MG63 (cell line): ENCODE measurements around the gene AGTR1. TPM values are rescaled to one million over a fixed set of nuclear protein-coding genes. Genes with fewer than 3 reads are reported as not detected.
"Not testable (repeated sequence)": the region's sequence is repeated elsewhere in the genome, so short reads cannot be mapped to it uniquely, and the experiment has no call there.

Experiments
- DNase-seq: peaks from one replicate; pipeline ENCODE4 v3.0.0-alpha.2; 2020
- H3K27me3 ChIP-seq: fragments of 250-450 bp; sonication (Bioruptor Pico); 2 replicates; pipeline ENCODE4 v1.5.1; 2020; ENCODE audit warnings: mild to moderate bottlenecking, moderate library complexity
- H3K36me3 ChIP-seq: fragments of 250-450 bp; sonication (Bioruptor Pico); 2 replicates; pipeline ENCODE4 v1.5.1; 2020; ENCODE audit warnings: mild to moderate bottlenecking, moderate library complexity
- H3K4me3 ChIP-seq: fragments of 250-450 bp; sonication (Bioruptor Pico); 2 replicates; pipeline ENCODE4 v1.5.1; 2020; ENCODE audit warnings: mild to moderate bottlenecking, moderate library complexity
- H3K9me3 ChIP-seq: fragments of 250-450 bp; sonication (Bioruptor Pico); 2 replicates; pipeline ENCODE4 v1.5.1; 2020; ENCODE audit warnings: mild to moderate bottlenecking, moderate library complexity
- total RNA-seq: library from RNA; depleted of rRNA; stranded (reverse); fragments of >200 nt; shearing (Covaris generic); gene quantifications from 2 replicates; pipeline ENCODE4 v1.2.3, GENCODE V29; 2014; ENCODE audit warnings: low replicate concordance; rRNA removed

Gene AGTR1
- total RNA-seq, 1 experiment from 2014 or later, result not detected

GRCh38 chr3:148773805-148774204 lies 76.1 kb downstream of the AGTR1 start:
- Histone ChIP-seq H3K27me3 (no peaks in the 10 kb centered on the region), H3K9me3 (no peaks in the 10 kb centered on the region), H3K4me3 (no peak overlapping the region), H3K36me3 (no peaks in the 10 kb centered on the region)
- DNase-seq, result no peak

- Histone ChIP-seq H3K4me3 (no peak overlapping the region), H3K9me3 (no peaks in the 10 kb centered on the region), H3K36me3 (no peaks in the 10 kb centered on the region), H3K27me3 (peaks cover 3% of the 10 kb centered on the region; the same call in 1 of the 2 replicates)
- DNase-seq, result no peak
Measured at GRCh38 chr3:148778926-148779325, 81.2 kb downstream of the AGTR1 start.

GRCh38 chr3:148785026-148785425 lies 87.3 kb downstream of the AGTR1 start:
- H3K9me3 ChIP-seq, DNase-seq, H3K4me3 ChIP-seq, H3K36me3 ChIP-seq, H3K27me3 ChIP-seq: not testable (repeated sequence)

- not testable (repeated sequence) for H3K4me3 ChIP-seq, H3K9me3 ChIP-seq, H3K36me3 ChIP-seq, DNase-seq, H3K27me3 ChIP-seq
Measured at GRCh38 chr3:148786159-148786558, 88.5 kb downstream of the AGTR1 start.

GRCh38 chr3:148789146-148789545 lies 91.4 kb downstream of the AGTR1 start:
- DNase-seq, result no peak
- H3K9me3 ChIP-seq, result no peaks in the 10 kb centered on the region

GRCh38 chr3:148789906-148790305 lies 92.2 kb downstream of the AGTR1 start:
- Histone ChIP-seq H3K36me3 (no peaks in the 10 kb centered on the region), H3K27me3 (no peaks in the 10 kb centered on the region), H3K9me3 (no peaks in the 10 kb centered on the region), H3K4me3 (no peak overlapping the region)
- DNase-seq, result no peak

More at GRCh38 chr3:148789146-148789545, 91.4 kb downstream of the AGTR1 start:
- Histone ChIP-seq H3K4me3 (no peak overlapping the region), H3K27me3 (no peaks in the 10 kb centered on the region), H3K36me3 (no peaks in the 10 kb centered on the region)

GRCh38 chr3:148790370-148790769 lies 92.7 kb downstream of the AGTR1 start:
- Histone ChIP-seq H3K36me3 (no peaks in the 10 kb centered on the region), H3K27me3 (no peaks in the 10 kb centered on the region), H3K4me3 (no peak overlapping the region), H3K9me3 (no peaks in the 10 kb centered on the region)
- DNase-seq, result no peak

GRCh38 chr3:148790851-148791735 lies 93.4 kb downstream of the AGTR1 start:
- no peaks in the 10 kb centered on the region for H3K9me3 ChIP-seq

GRCh38 chr3:148791920-148792319 lies 94.2 kb downstream of the AGTR1 start:
- Histone ChIP-seq H3K4me3 (no peak overlapping the region), H3K27me3 (no peaks in the 10 kb centered on the region), H3K9me3 (no peaks in the 10 kb centered on the region), H3K36me3 (no peaks in the 10 kb centered on the region)
- no peak for DNase-seq

More at GRCh38 chr3:148790851-148791735, 93.4 kb downstream of the AGTR1 start:
- Histone ChIP-seq H3K4me3 (no peak overlapping the region), H3K36me3 (no peaks in the 10 kb centered on the region), H3K27me3 (no peaks in the 10 kb centered on the region)
- no peak for DNase-seq

GRCh38 chr3:148792516-148792915 lies 94.8 kb downstream of the AGTR1 start:
- DNase-seq, result no peak
- no peaks in the 10 kb centered on the region for H3K36me3 ChIP-seq
- H3K4me3 ChIP-seq, result no peak overlapping the region
- no peaks in the 10 kb centered on the region for H3K9me3 ChIP-seq
- H3K27me3 ChIP-seq, result no peaks in the 10 kb centered on the region

Other genes starting within 250 kb of the AGTR1 start
- not detected in 2 replicates for gene CPB1, start 129.9 kb downstream of the AGTR1 start, total RNA-seq
- gene CPA3, start 167.4 kb downstream of the AGTR1 start, total RNA-seq, result 1.3 TPM in 1 of 2 replicates, not detected in the other